ENCODE measurements around the gene ITPR3.
"Not testable (repeated sequence)": the region's sequence is repeated elsewhere in the genome, so short reads cannot be mapped to it uniquely, and the experiment has no call there.

The ITPR3 gene

DNA sequence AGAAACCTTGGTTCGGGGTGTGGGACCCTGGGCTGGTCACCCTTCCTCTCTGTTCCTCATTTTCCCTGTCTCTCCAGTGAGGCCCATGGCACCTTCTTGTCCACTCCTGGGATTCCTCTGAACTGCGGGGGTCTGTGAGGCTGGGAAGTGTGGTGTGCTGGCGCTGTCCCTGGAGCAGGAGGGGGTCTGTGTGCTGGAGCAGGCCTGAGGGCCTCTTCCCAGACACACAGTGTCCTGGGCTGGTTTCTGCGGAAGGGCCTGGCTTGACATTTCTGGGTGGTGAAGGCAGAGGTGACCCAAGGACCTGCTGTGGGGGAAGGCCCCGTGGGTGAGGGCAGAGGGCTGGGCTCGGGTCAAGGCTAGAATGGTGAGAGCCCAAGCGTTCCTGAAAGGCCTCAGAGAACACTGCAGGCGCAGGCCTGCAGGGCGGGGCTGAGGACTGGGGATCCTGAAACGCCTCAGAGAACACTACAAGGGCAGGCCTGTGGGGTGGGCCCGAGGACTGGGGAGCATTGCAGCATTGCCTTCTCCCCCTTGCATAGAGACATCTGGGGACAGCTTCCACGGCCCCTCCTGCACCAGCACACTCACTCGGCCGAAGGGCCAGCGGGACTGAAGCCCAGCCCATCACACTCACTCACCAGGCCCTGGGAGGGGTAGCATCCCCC is 30.5 kb upstream of the ITPR3 start:
- H3K27ac ChIP-seq, result peak overlapping the region; percentile 95
- no peak for DNase-seq (ENCODE audit: low read depth, low spot score)

DNA sequence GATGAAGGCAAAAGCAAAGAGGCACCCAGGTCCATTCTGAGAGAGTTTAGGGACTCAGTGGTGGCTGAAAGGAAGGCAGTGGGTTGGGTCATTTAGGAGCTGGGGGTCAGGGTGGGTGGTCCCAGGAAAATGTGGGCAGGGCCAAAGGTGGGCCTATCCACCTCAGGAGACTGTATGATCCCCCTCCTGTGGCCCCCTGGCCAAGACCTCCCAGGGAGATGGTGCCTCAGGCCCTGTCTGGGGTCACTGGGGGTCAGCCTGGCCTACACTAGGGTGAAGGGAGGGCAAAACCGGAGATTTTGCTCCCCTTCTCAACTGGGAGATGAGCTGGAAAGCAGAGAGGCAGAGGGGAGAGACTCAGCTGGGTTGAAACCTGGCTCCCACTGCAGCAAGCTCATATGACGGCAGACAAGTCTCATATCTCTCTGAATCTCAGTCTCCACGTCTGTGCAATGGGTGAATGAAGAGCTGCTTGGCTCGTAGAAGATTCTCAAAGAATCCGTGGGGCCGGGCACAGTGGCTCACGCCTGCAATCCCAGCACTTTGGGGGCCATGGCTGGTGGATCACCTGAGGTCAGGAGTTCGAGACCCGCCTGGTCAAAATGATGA is 29.6 kb upstream of the ITPR3 start:
- no peak for DNase-seq (ENCODE audit: low read depth, low spot score)
- H3K27ac ChIP-seq, result peak overlapping the region; percentile 95

DNA sequence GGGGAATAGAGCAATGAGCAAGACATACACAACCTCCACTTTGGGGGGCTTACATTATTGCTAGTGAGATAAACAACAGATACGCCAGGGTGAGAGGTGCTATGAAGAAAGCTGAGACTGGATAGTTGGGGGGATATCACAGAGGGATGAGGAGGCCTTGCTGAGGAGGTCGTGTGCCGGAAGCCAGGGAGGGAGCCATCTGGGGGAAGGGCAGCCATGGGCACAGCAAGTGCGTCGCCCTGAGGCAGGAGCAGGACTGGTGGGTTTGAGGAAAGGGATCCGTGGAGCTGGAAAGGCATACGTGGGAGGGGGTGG is 28.9 kb upstream of the ITPR3 start:
- DNase-seq (ENCODE audit: low read depth, low spot score), result no peak
- H3K27ac ChIP-seq, result no peak overlapping the region

DNA sequence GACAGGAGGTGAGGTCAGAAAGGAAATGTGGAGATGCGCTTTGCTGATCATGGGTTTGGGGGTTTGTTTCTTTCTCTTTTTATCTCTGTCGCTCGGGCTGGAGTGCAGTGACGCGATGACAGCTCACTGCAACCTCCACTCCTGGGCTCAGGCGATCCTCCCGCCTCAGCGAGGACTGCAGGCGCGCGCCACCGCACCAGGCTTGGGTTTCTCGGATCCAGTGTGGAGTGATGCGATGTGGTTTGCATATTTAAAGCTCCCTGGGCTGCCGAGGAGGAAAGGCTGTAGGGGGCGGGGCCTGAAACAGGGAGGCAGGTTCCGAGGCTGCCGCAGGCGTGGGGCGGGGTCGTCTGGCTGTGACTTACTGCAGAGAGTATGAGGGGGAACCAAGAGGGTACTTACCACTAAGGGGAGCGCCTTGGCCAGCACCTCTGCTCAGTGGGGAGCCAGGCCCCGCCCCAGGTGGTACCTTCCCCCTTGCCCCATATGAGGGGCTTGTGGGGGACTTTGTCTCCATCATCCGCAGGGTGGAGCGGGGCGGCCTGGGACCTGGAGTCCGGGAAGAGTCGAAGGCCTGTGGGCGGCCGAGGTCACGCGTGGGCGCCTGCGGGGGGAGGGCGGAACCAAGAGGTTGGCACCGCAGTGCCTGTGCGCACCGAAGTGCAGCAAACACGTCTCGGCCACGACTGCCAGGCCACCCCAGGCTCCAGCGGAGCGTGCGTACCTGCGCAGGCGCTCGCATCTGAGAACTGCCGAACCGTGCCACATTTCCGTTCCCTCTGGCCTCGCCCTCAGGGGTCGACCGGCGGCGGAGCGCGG is 28.3 kb upstream of the ITPR3 start:
- DNase-seq (ENCODE audit: low read depth, low spot score), result no peak
- H3K27ac ChIP-seq, result peak overlapping the region; percentile 35

DNA sequence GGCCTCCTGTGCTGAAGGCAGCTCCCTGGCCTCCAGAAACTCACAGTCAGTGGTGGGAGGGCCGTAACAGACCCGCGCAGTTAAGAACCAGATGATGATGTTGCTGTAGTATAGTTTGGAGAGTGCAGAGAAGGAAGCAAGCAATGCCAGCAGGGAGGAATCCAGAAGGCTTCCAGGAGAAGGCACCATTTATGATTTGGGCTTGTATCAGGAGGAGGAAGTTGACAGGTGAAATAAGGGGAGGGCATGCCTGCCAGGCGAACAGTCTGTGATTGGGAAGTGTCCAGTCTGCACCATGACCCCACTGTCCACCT is 27.8 kb upstream of the ITPR3 start:
- peak overlapping the region; percentile 35 for H3K27ac ChIP-seq
- DNase-seq (ENCODE audit: low read depth, low spot score), result no peak

DNA sequence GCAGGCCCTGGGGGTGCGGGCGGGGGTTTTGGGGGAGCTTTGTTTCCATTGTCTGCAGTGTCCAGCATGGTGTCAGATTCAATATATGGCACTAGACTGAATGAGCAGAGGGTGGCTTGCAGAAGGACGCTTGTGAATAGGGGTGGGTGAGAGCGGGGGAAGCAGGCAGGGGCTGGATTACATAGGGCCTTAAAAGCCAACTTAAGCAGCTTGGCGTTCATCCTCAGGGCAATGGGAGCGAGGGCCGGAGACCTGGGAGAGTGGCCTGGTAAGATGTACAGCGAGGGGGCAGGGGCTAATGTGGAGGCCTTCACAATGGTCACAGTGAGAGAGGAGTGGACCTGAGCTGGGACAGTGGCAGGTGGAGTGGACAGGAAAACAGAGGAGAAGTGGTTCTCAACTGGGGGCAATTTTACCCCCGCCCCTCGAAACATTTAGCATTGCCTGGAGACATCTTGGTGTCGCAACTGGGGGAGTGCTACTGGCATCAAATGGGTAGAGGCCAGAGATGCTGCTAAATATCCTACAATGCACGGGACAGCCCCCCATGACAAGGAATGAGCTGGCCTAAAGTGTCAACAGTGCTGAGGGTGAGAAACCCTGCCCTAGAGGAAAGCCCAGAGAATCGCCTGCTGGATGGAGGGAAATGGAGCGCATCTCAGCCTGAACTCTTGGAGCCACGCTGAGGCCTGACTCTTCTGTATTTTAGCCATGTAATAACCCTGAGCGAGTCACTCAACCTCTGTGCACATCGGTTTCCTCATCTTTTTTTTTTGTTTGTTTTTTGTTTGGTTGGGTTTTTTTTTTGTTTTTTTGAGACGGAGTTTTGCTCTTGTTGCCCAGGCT is 25.9 kb upstream of the ITPR3 start:
- no peak for DNase-seq (ENCODE audit: low read depth, low spot score)
- H3K27ac ChIP-seq, result no peak overlapping the region

DNA sequence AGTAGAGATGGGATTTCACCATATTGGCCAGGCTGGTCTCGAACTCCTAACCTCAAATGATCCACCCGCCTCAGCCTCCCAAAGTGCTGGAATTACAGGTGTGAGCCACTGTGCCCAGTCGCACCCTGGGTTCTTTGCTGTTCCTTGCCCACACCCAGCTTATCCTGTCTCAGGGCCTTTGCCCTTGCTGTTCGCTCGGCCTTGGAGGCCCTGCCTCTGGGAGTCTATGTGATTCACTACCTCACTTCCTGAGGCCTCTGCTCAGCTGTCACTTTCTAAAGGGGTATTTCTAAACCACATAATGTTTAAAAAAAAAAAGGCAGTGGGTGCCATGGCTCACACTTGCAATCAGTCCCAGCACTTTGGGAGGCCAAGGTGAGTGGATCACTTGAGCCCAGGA is 24.2 kb upstream of the ITPR3 start:
- not testable (repeated sequence) for H3K27ac ChIP-seq; DNase-seq (ENCODE audit: low read depth, low spot score)

DNA sequence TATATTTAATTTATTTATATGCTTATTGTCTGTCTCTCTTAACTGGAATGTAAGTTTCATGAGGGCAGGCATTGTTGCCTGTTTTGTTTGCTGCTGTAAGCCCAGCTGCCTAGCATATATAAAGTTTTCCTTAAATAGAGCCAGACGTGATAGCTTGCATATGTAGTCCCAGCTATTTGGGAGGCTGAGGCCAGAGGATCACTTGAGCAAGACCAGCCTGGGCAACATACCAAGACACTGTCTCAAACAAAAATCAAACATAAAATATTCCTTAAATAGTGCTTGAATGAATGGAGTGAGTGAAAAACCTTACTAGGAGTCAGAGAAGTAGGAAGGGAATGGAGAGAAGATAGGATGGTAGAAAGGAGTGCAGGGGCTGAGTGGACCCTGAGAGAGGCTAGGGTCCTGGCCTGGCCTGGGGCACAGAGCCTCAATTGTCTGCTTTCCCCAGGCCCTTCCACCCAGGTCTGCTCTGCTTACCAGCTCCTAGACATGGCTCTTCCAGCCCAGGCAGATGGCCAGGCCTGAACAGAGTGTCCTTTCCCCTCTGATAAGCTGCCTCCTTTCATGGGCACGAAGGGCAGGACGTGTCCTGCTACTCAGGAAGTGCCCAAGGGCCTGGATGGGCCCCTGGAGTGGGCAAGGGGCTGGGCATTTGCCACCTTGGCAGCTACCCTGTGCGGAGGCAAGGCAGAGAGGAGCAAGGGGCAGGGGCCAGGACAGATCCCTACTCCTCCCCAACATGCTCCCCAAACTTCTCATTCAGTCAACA is 23.4 kb upstream of the ITPR3 start:
- no peak overlapping the region for H3K27ac ChIP-seq
- DNase-seq (ENCODE audit: low read depth, low spot score), result no peak

DNA sequence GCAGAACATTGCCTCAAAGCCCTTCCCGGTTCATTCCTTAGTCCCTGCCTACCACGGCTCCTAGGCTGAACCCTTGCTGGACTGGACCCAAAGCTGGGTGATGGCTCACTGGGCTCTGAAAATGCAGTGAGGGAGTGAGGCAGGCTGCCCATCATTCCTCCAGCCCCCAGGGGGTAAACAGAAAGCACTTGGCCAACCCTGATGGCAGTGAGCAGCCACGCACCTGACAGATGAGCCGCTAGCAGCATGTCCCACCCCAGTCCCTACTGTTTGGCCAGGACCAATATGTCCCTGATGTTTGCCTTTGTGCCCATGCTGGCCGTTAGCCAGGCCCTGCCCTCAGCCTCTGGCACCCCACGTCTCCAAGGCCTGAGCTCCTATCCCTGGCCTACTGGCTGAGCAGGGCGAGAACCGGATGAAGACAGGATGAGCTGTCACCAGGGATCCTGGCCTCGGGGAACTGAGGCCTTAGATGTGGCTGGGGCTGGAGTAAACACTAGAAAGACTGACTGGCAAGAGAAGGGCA is 21.6 kb upstream of the ITPR3 start:
- peak overlapping the region; percentile 85 for H3K27ac ChIP-seq
- DNase-seq (ENCODE audit: low read depth, low spot score), result no peak

DNA sequence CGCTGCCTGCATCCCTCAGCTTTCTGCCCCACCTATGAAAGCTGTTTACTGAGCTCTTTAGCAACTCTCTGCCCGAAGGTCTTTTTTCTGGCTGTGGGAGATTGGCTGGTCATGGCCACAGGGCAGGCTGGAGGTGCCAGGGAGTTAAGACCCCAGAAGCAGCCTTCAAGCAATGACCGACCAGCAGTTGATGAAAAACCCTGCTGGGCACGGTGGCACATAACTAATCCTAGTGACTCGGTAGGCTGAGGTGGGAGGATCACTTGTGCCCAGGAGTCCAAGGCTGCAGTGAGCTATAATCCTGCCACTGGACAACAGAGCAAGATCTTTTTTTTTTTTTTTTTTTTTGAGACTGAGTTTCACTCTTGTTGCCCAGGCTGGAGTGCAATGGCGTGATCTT is 20.4 kb upstream of the ITPR3 start:
- no peak for DNase-seq (ENCODE audit: low read depth, low spot score)
- no peak overlapping the region for H3K27ac ChIP-seq

DNA sequence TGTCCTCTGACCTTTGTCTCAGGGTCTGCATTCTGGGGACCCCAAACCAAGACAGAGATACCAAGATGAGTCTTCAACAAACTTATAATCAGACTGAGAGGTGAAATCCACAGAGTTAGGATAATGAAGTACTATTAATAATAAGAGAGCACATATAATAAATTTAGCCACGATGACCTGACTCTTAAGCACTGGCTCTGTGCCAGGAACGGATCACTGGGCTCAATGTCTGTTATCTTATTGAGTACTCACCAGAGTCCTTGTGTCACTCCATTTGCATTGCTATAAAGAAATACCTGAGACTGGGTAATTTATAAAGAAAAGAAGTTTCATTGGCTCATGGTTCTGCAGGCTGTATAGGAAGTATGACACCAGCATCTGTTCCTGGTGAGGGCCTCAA is 18.9 kb upstream of the ITPR3 start:
- DNase-seq (ENCODE audit: low read depth, low spot score), result no peak

DNA sequence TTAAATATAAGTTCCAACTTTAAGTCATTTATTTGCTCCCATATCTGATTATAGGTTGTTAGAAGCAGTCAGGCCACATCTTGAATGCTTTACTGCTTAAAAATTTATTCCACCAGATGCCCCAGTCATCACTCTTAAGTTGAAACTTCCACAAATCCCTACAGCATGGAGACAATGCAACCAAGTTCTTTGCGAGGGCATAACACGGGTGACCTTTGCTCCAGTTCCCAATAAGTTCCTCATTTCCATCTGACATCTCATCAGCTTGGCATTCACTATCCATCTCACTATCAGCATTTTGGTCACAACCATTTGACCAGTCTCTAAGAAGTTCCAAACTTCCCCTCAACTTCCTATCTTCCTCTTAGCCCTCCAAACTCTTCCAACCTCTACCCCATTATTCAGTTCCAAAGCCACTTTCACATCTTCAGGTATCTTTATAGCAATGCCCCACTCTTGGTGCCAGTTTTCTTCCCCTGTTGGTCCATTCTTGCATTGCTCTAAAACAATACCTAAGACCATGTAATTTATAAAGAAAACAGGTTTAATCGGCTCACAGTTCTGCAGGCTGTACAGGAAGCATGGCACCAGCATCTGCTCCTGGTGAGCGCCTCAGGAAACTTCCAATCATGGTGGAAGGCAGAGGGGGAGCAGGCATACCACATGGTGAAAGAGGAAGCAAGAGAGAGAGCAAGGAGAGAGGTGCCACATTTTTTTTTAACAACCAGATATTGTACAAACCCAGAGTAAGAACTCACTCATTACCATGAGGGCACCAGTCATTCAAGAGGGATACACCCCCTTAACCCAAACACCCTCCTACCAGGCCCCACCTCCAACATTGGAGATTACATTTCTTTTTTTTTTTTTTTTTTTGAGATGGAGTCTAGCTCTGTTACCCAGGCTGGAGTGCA is 15.9 kb upstream of the ITPR3 start:
- no peak for DNase-seq (ENCODE audit: low read depth, low spot score)
- H3K27ac ChIP-seq, result no peak overlapping the region

More for the DNA sequence above, 18.9 kb upstream of the ITPR3 start:
- no peak overlapping the region for H3K27ac ChIP-seq

DNA sequence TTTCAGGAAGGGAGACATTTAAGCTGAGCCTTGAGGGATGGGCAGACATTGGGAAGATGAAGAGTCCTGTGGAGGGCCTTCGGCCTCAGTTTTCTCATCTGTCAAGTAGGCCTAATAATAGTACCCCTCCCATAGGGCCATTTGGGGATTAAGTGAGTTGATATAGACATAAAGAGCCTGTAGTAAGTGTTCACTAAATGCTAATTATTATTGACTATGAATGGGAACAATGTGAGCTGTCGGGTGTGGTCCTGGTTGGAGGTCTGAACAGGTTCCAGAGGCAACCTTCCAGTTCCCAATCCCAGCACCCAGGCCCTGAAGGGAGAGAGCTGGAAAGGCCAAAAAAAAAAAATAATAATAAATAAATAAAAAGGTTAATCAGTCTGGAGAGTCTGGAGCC is 14.5 kb upstream of the ITPR3 start:
- no peak for DNase-seq (ENCODE audit: low read depth, low spot score)
- H3K27ac ChIP-seq, result no peak overlapping the region

DNA sequence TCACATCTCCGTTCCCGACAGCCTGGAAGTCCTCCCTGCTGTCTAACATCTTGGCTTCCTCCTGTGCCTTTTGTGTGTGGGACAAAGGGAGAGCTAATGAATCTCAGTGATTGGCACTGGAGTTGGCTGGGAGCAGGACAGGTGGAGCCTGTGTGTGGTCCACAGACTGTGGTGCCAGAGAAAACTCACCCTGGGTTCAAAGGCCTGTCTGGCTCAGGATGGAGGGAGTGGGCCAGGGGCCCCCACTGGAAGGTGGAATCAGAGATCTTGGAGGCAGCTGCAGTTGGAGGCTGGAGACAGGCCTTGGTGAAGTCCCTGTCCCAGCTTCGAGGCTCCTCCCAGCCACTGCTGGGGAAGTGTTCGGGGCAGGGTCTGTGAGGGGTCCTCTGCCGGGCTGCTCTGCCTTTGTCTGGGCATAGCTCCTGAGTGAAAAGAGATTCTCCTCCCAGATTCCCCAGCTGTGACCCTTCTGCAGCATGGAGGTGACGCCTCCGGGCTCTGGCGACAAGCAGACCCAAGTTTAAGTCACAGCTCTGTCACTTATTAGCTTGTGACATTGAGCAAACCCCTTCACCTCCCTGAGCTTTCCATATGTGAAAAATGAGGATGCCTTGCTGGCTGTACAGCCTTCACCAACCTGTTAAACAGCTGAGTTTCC is 13.9 kb upstream of the ITPR3 start:
- no peak overlapping the region for H3K27ac ChIP-seq
- no peak for DNase-seq (ENCODE audit: low read depth, low spot score)

DNA sequence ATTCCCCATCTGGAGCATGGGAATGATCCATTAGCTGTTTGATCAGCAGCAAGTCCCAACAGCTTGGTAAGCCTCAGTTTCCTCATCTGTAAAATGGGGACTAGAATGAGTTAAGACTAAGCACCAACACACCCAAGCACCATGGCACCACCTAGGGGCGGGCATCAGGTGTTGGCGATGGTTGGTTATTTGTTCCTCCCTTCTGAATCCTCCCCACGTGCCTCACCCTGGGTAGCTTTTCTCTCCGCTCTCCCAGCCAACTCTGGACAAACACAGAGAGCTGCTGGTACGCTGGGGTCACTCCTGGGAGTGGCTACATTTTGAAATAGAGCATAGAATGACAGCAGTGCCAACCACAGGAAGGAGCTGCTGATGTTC is 13.3 kb upstream of the ITPR3 start:
- H3K27ac ChIP-seq, result no peak overlapping the region
- no peak for DNase-seq (ENCODE audit: low read depth, low spot score)

DNA sequence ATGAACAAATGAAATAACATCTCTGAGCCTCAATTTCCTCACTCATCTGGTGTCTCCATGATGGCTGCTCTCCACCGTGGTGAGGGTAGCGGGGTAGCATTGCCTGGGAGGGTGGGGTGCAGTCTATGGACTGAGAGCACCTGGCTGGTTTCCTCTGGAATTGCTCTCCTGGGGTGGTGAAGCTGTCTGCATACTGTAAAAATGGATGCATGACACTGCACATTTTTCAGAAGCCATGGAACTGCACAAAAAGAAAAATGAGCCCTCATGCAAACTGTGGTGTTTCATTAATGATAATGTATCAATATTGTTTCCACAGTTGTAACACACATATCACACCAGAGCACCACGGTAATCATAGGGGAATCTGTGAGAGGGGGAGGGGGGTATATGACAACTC is 12.1 kb upstream of the ITPR3 start:
- H3K27ac ChIP-seq, result peak overlapping the region; percentile 56
- DNase-seq (ENCODE audit: low read depth, low spot score), result no peak

DNA sequence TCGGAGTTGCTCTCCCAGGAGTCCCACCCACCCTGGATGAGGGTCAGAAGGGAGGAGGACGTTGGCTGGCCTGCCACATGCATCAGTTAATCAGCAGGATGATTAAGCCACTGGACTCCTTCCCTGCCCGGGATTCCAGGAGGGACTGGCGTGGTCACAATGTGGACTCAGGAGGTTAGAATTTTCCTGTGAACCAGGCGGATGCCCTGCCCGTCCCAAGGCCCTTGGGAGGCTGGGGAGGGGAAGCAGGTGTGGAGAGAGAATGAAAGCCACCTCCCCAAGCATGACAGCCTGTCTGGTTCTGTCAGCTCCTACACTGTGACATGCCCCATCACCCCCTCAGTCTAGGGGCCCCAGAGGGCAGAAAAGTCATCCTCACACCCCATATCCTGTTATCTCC is 11.6 kb upstream of the ITPR3 start:
- no peak for DNase-seq (ENCODE audit: low read depth, low spot score)

DNA sequence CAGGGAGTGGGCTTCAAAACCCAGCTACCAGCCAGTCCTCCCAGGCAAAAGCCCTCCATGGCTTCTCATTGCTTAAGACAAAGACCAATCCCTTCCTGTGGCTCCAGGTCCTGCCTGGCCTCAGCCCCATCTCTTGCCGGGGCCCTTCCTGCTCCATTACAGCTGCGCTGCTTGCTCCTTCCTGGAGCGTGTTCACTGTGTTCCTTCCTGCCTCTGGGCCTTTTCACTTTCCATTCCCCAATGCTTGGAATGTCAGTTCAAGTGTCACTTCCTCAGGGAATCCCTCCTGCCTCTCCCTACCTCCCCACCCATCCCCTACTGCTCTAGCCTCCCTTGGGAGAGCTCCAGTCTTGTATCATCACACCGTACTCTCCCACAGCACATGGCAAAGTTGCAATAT is 11.1 kb upstream of the ITPR3 start:
- no peak for DNase-seq (ENCODE audit: low read depth, low spot score)
- H3K27ac ChIP-seq, result peak overlapping the region; percentile 56

More for the DNA sequence above, 11.6 kb upstream of the ITPR3 start:
- peak overlapping the region; percentile 56 for H3K27ac ChIP-seq

Measured in epithelial cell of prostate (primary cell).